Neuronal stem cell (in vitro differentiated cells): ENCODE measurements around the gene MAGI1.

Experiments used
- DNase-seq: peaks from one replicate; pipeline ENCODE4 v3.0.0-alpha.2; 2013; ENCODE audit warnings: low spot score
- H2AFZ ChIP-seq: one replicate; pipeline ENCODE4 v1.6.1; 2013; ENCODE audit warnings: mild to moderate bottlenecking, low read length, inconsistent platforms
- H2AK5ac ChIP-seq: 2 replicates; pipeline ENCODE4 v1.6.1; 2013; ENCODE audit warnings: low read depth, mild to moderate bottlenecking, inconsistent platforms, low read length, moderate library complexity, mixed read lengths
- H2BK120ac ChIP-seq: 2 replicates; pipeline ENCODE4 v1.6.1; 2013; ENCODE audit warnings: low read depth, mild to moderate bottlenecking, inconsistent platforms, low read length, moderate library complexity, mixed read lengths
- H2BK12ac ChIP-seq: one replicate; pipeline ENCODE4 v1.6.1; 2013; ENCODE audit warnings: low read length, inconsistent platforms
- H2BK15ac ChIP-seq: 2 replicates; pipeline ENCODE4 v1.6.1; 2013; ENCODE audit warnings: mild to moderate bottlenecking, low read length, inconsistent platforms, mixed read lengths
- H2BK5ac ChIP-seq: one replicate; pipeline ENCODE4 v1.6.1; 2013; ENCODE audit warnings: inconsistent platforms, mild to moderate bottlenecking, low read length, moderate library complexity
- H3K14ac ChIP-seq: one replicate; pipeline ENCODE4 v1.6.1; 2013; ENCODE audit warnings: low read length, inconsistent platforms
- H3K18ac ChIP-seq: 2 replicates; pipeline ENCODE4 v1.6.1; 2013; ENCODE audit warnings: low read length, inconsistent platforms
- H3K23ac ChIP-seq: 2 replicates; pipeline ENCODE4 v1.6.1; 2013; ENCODE audit warnings: low read depth, mild to moderate bottlenecking, mixed read lengths, low read length, inconsistent platforms; ENCODE audit not compliant: poor library complexity
- H3K27ac ChIP-seq: replicated peaks from 3 replicates; pipeline ENCODE4 v1.5.1; 2013; ENCODE audit warnings: low read length, inconsistent platforms
- H3K27me3 ChIP-seq, 3 experiments: 2 replicates each; pipeline ENCODE4 v1.6.1; 2013; ENCODE audit warnings: low read length in 3 of 3, mild to moderate bottlenecking in 2 of 3, inconsistent platforms in 1 of 3, low read depth in 1 of 3, mixed read lengths in 1 of 3, moderate library complexity in 1 of 3; ENCODE audit not compliant: control insufficient read depth in 3 of 3, insufficient read depth in 3 of 3
- H3K36me3 ChIP-seq, 2 donors: replicated peaks in 1 of 2; 2 replicates each; pipeline ENCODE4 v1.6.1; 2013; ENCODE audit warnings: low read length in 2 of 2; ENCODE audit not compliant: control insufficient read depth in 2 of 2, insufficient read depth in 2 of 2
- H3K4ac ChIP-seq: 2 replicates; pipeline ENCODE4 v1.6.1; 2013; ENCODE audit warnings: inconsistent platforms, mild to moderate bottlenecking, low read length, moderate library complexity
- H3K4me1 ChIP-seq, 2 donors: 1 replicate in 1 of 2; 2 replicates in 1 of 2; pipeline ENCODE4 v1.6.1; 2013; ENCODE audit warnings: low read length in 2 of 2, low read depth in 1 of 2; ENCODE audit not compliant: control insufficient read depth in 2 of 2, insufficient read depth in 1 of 2
- H3K4me2 ChIP-seq: one replicate; pipeline ENCODE4 v1.6.1; 2013; ENCODE audit warnings: mild to moderate bottlenecking, low read length, inconsistent platforms; ENCODE audit not compliant: insufficient read depth, poor library complexity, severe bottlenecking
- H3K4me3 ChIP-seq, 2 donors: 2 replicates each; pipeline ENCODE4 v1.5.1; 2013; ENCODE audit warnings: low read length in 2 of 2, mild to moderate bottlenecking in 2 of 2, inconsistent platforms in 1 of 2, moderate library complexity in 1 of 2
- H3K79me1 ChIP-seq: one replicate; pipeline ENCODE4 v1.6.1; 2013; ENCODE audit warnings: low read depth, mild to moderate bottlenecking, inconsistent platforms, low read length, moderate library complexity
- H3K9ac ChIP-seq: one replicate; pipeline ENCODE4 v1.6.1; 2013; ENCODE audit warnings: mild to moderate bottlenecking, low read depth, low read length, inconsistent platforms; ENCODE audit not compliant: poor library complexity
- H3K9me3 ChIP-seq, 2 donors: replicated peaks in 1 of 2; 2 replicates each; pipeline versions ENCODE3 to v1.6.1; 2013; ENCODE audit warnings: low read length in 2 of 2, mild to moderate bottlenecking in 2 of 2, inconsistent platforms in 1 of 2, low read depth in 1 of 2, mixed read lengths in 1 of 2, moderate library complexity in 1 of 2; ENCODE audit not compliant: control insufficient read depth in 2 of 2, insufficient read depth in 1 of 2
- H4K8ac ChIP-seq: one replicate; pipeline ENCODE4 v1.6.1; 2013; ENCODE audit warnings: low read depth, mild to moderate bottlenecking, inconsistent platforms, low read length, moderate library complexity
- H4K91ac ChIP-seq: one replicate; pipeline ENCODE4 v1.6.1; 2013; ENCODE audit warnings: low read length, low read depth, mild to moderate bottlenecking, inconsistent platforms; ENCODE audit not compliant: poor library complexity
- WGBS, 2 donors: extraction: QIAGEN DNeasy Blood & Tissue Kit; methylation state at CpG; one replicate each; pipeline ENCODE4 v1.1.7; 2013; ENCODE audit warnings: missing lambda C conversion rate in 2 of 2, mixed read lengths in 1 of 2; ENCODE audit not compliant: insufficient read length in 2 of 2, insufficient replicate concordance in 1 of 2; ENCODE audit errors: extremely low coverage in 2 of 2; 5-methylcytosine and 5-hydroxymethylcytosine counted together

MAGI1 gene

GRCh38 chr3:65665915-65666314, 372.8 kb downstream of the MAGI1 start:
- Histone ChIP-seq H3K36me3 (no peaks in the 10 kb centered on the region), H3K27ac (no peak overlapping the region), H2BK12ac (no peak overlapping the region), H2AFZ (no peak overlapping the region), H3K9ac (no peak overlapping the region), H3K9me3 (no peaks in the 10 kb centered on the region), H3K79me1 (no peaks in the 10 kb centered on the region), H3K14ac (no peak overlapping the region), H2AK5ac (no peak overlapping the region), H2BK120ac (no peak overlapping the region), H3K23ac (no peak overlapping the region), H2BK5ac (no peak overlapping the region), H3K4me3 (no peak overlapping the region), H3K4me2 (no peak overlapping the region), H4K8ac (no peak overlapping the region), H3K4ac (no peak overlapping the region), H3K27me3 (no peaks in the 10 kb centered on the region), H4K91ac (no peak overlapping the region), H3K18ac (no peak overlapping the region), H3K4me1 (no peaks in the 10 kb centered on the region), H2BK15ac (no peak overlapping the region)
- WGBS, 2 donors, result no CpG with 5 or more reads among the region's 2 CpGs
- DNase-seq, result no peak

GRCh38 chr3:65664931-65665330, 373.8 kb downstream of the MAGI1 start:
- no peak overlapping the region for H4K8ac ChIP-seq
- no peak overlapping the region for H4K91ac ChIP-seq
- H2BK15ac ChIP-seq, result no peak overlapping the region
- H2AFZ ChIP-seq, result no peak overlapping the region
- no peak overlapping the region for H2BK12ac ChIP-seq
- H3K36me3 ChIP-seq, result no peaks in the 10 kb centered on the region
- H3K4me2 ChIP-seq, result no peak overlapping the region
- H2AK5ac ChIP-seq, result no peak overlapping the region
- no peak overlapping the region for H2BK120ac ChIP-seq
- no peak overlapping the region for H2BK5ac ChIP-seq
- no peaks in the 10 kb centered on the region for H3K27me3 ChIP-seq
- H3K4ac ChIP-seq, result no peak overlapping the region
- no peak overlapping the region for H3K18ac ChIP-seq
- no peaks in the 10 kb centered on the region for H3K9me3 ChIP-seq
- H3K23ac ChIP-seq, result no peak overlapping the region
- no peaks in the 10 kb centered on the region for H3K79me1 ChIP-seq
- no peak overlapping the region for H3K9ac ChIP-seq
- no peak for DNase-seq
- H3K4me1 ChIP-seq, result no peaks in the 10 kb centered on the region
- H3K4me3 ChIP-seq, result no peak overlapping the region
- no CpG with 5 or more reads among the region's 2 CpGs for WGBS, 2 donors
- no peak overlapping the region for H3K14ac ChIP-seq
- H3K27ac ChIP-seq, result no peak overlapping the region

- H2BK5ac ChIP-seq, result no peak overlapping the region
- no peak overlapping the region for H3K4me3 ChIP-seq
- H2AFZ ChIP-seq, result no peak overlapping the region
- WGBS, 2 donors, result no CpG with 5 or more reads among the region's 3 CpGs
- no peaks in the 10 kb centered on the region for H3K9me3 ChIP-seq
- no peaks in the 10 kb centered on the region for H3K79me1 ChIP-seq
- no peak overlapping the region for H3K4ac ChIP-seq
- H3K23ac ChIP-seq, result no peak overlapping the region
- no peaks in the 10 kb centered on the region for H3K4me1 ChIP-seq
- no peak overlapping the region for H3K14ac ChIP-seq
- H2AK5ac ChIP-seq, result no peak overlapping the region
- H3K4me2 ChIP-seq, result no peak overlapping the region
- H3K9ac ChIP-seq, result no peak overlapping the region
- DNase-seq, result no peak
- no peak overlapping the region for H3K18ac ChIP-seq
- H4K91ac ChIP-seq, result no peak overlapping the region
- no peak overlapping the region for H2BK15ac ChIP-seq
- no peak overlapping the region for H2BK12ac ChIP-seq
- no peak overlapping the region for H2BK120ac ChIP-seq
- H4K8ac ChIP-seq, result no peak overlapping the region
- H3K27me3 ChIP-seq, result no peaks in the 10 kb centered on the region
- H3K36me3 ChIP-seq, result no peaks in the 10 kb centered on the region
- no peak overlapping the region for H3K27ac ChIP-seq
These were observed 374.3 kb downstream of the MAGI1 start for GRCh38 chr3:65664446-65664845.

- H2BK120ac ChIP-seq, result no peak overlapping the region
- H3K18ac ChIP-seq, result no peak overlapping the region
- no peak overlapping the region for H3K4me2 ChIP-seq
- no peak overlapping the region for H4K91ac ChIP-seq
- H3K23ac ChIP-seq, result no peak overlapping the region
- no peak overlapping the region for H2BK5ac ChIP-seq
- no peak overlapping the region for H3K9ac ChIP-seq
- no peak overlapping the region for H2BK15ac ChIP-seq
- no peaks in the 10 kb centered on the region for H3K79me1 ChIP-seq
- H3K27me3 ChIP-seq, result no peaks in the 10 kb centered on the region
- H4K8ac ChIP-seq, result no peak overlapping the region
- H3K4me3 ChIP-seq, result no peak overlapping the region
- no CpG with 5 or more reads among the region's 3 CpGs for WGBS, 2 donors
- H3K4ac ChIP-seq, result no peak overlapping the region
- H3K27ac ChIP-seq, result no peak overlapping the region
- no peaks in the 10 kb centered on the region for H3K9me3 ChIP-seq
- no peak for DNase-seq
- no peak overlapping the region for H2BK12ac ChIP-seq
- no peak overlapping the region for H3K14ac ChIP-seq
- peaks cover 0 to 2% of the 10 kb centered on the region in 2 donors for H3K4me1 ChIP-seq
- no peaks in the 10 kb centered on the region for H3K36me3 ChIP-seq
- no peak overlapping the region for H2AFZ ChIP-seq
- no peak overlapping the region for H2AK5ac ChIP-seq
These were observed 376.6 kb downstream of the MAGI1 start for GRCh38 chr3:65662095-65662494.
